Neural progenitor cell (in vitro differentiated cells): ENCODE results near the gene OR10G4. TPM values are rescaled to one million over a fixed set of nuclear protein-coding genes. Genes with fewer than 3 reads are reported as not detected.

ENCODE experiments used
- DNase-seq: peaks from one replicate; pipeline ENCODE4 v3.0.0-alpha.2; 2016; ENCODE audit warnings: low spot score
- H2AFZ ChIP-seq: fragments of 200-600 bp; sonication (generic); replicated peaks from 2 replicates; pipeline ENCODE4 v1.6.1; 2016; ENCODE audit warnings: antibody characterized with exemption
- H3F3A ChIP-seq: fragments of 200-600 bp; sonication (generic); 2 replicates; pipeline ENCODE4 v1.6.1; 2016; ENCODE audit warnings: antibody characterized with exemption, low read depth
- H3K27ac ChIP-seq: fragments of 200-600 bp; sonication (generic); 2 replicates; pipeline ENCODE4 v1.5.1; 2016; ENCODE audit warnings: mild to moderate bottlenecking
- H3K27me3 ChIP-seq: fragments of 200-600 bp; sonication (generic); 2 replicates; pipeline ENCODE4 v1.6.1; 2016; ENCODE audit warnings: mild to moderate bottlenecking, moderate library complexity
- H3K36me3 ChIP-seq: fragments of 200-600 bp; sonication (generic); 2 replicates; pipeline ENCODE4 v1.5.1; 2016
- H3K4me1 ChIP-seq: fragments of 200-600 bp; sonication (generic); 2 replicates; pipeline ENCODE4 v1.6.1; 2016; ENCODE audit warnings: mixed run types
- H3K4me2 ChIP-seq: fragments of 200-600 bp; sonication (generic); 2 replicates; pipeline ENCODE4 v1.6.1; 2016
- H3K4me3 ChIP-seq: fragments of 200-600 bp; sonication (generic); 2 replicates; pipeline ENCODE4 v1.5.1; 2016
- H3K79me2 ChIP-seq: fragments of 200-600 bp; sonication (generic); 2 replicates; pipeline ENCODE4 v1.6.1; 2016; ENCODE audit warnings: low read depth
- H3K9ac ChIP-seq: fragments of 200-600 bp; sonication (generic); 2 replicates; pipeline ENCODE4 v1.6.1; 2016
- H3K9me3 ChIP-seq: fragments of 200-600 bp; sonication (generic); 2 replicates; pipeline ENCODE4 v1.5.1; 2016; ENCODE audit warnings: low read depth
- H4K20me1 ChIP-seq: fragments of 200-600 bp; sonication (generic); 2 replicates; pipeline ENCODE4 v1.6.1; 2016; ENCODE audit warnings: low read depth
- H3K27ac Mint-ChIP-seq: 3 replicates; pipeline ENCODE4 v1.8.0; 2021; ENCODE audit warnings: mixed read lengths
- H3K27me3 Mint-ChIP-seq: 2 replicates; pipeline ENCODE4 v1.8.0; 2022; ENCODE audit warnings: low read depth, mild to moderate bottlenecking, inconsistent platforms, moderate library complexity, mixed read lengths; ENCODE audit not compliant: insufficient read depth
- H3K36me3 Mint-ChIP-seq: 3 replicates; pipeline ENCODE4 v1.8.0; 2021; ENCODE audit warnings: mixed read lengths
- H3K4me1 Mint-ChIP-seq: 3 replicates; pipeline ENCODE4 v1.8.0; 2021; ENCODE audit warnings: mixed read lengths
- H3K4me3 Mint-ChIP-seq: 3 replicates; pipeline ENCODE4 v1.8.0; 2021; ENCODE audit warnings: mild to moderate bottlenecking, moderate library complexity, mixed read lengths
- H3K9me3 Mint-ChIP-seq: 3 replicates; pipeline ENCODE4 v1.8.0; 2020; ENCODE audit warnings: mixed read lengths
- EZH2 ChIP-seq: fragments of 200-600 bp; sonication (generic); IDR thresholded peaks from 2 replicates; pipeline ENCODE4 v1.6.1; 2017; ENCODE audit warnings: antibody characterized with exemption, mild to moderate bottlenecking, moderate library complexity
- EZH2phosphoT487 ChIP-seq: fragments of 200-600 bp; sonication (generic); IDR thresholded peaks from 2 replicates; pipeline ENCODE4 v1.6.1; 2017; ENCODE audit warnings: antibody characterized with exemption
- total RNA-seq: library from RNA; depleted of rRNA; stranded (reverse); fragments of >200 nt; gene quantifications from 2 replicates; pipeline ENCODE4 v1.2.3, GENCODE V29; 2015; ENCODE audit warnings: low replicate concordance
- TF ChIP-seq, protein P1 (sequence below): fragments of 200-600 bp; sonication (generic); IDR thresholded peaks from 2 replicates; pipeline ENCODE4 v1.5.1; 2017; ENCODE audit warnings: antibody characterized with exemption, mild to moderate bottlenecking

OR10G4 gene
- total RNA-seq, 1 donor from 2014 or later = not detected

DNA sequence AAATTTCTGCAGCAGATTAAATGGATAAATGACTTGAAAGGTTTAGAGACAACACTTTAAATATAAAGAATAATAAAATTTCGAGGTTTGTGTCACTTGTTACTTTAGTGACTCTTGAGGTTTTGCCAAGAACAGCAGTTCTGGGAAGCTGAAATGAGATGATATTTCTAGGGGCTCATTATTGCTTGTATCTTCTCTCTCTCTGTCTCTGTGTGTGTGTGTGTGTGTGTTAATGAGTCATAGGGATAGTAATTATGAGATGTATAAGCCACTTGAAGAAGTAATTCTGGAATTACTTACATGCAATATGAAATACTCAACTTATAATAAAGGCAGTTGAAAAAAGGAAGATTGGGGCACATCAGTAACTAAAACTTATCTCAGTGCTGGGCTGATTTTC is 38.0 kb downstream of the OR10G4 start:
- no peaks in the 10 kb centered on the region for H3K36me3 ChIP-seq
- DNase-seq = no peak
- H3K9ac ChIP-seq = no peak overlapping the region
- Mint-ChIP-seq H3K4me3 (no peak overlapping the region), H3K27ac (no peak overlapping the region), H3K4me1 (no peaks in the 10 kb centered on the region), H3K27me3 (peaks cover 3% of the 10 kb centered on the region), H3K36me3 (no peaks in the 10 kb centered on the region), H3K9me3 (no peaks in the 10 kb centered on the region)
- no peak overlapping the region for H3K4me3 ChIP-seq
- no peaks in the 10 kb centered on the region for H3K79me2 ChIP-seq
- no peaks in the 10 kb centered on the region for H4K20me1 ChIP-seq
- TF ChIP-seq EZH2phosphoT487 (no peak), EZH2 (no peak)
- TF ChIP-seq, protein P1, sequence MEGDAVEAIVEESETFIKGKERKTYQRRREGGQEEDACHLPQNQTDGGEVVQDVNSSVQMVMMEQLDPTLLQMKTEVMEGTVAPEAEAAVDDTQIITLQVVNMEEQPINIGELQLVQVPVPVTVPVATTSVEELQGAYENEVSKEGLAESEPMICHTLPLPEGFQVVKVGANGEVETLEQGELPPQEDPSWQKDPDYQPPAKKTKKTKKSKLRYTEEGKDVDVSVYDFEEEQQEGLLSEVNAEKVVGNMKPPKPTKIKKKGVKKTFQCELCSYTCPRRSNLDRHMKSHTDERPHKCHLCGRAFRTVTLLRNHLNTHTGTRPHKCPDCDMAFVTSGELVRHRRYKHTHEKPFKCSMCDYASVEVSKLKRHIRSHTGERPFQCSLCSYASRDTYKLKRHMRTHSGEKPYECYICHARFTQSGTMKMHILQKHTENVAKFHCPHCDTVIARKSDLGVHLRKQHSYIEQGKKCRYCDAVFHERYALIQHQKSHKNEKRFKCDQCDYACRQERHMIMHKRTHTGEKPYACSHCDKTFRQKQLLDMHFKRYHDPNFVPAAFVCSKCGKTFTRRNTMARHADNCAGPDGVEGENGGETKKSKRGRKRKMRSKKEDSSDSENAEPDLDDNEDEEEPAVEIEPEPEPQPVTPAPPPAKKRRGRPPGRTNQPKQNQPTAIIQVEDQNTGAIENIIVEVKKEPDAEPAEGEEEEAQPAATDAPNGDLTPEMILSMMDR = no peak
- no peaks in the 10 kb centered on the region for H3K9me3 ChIP-seq
- no peak overlapping the region for H3K27ac ChIP-seq
- H3K4me2 ChIP-seq = no peak overlapping the region
- H3K27me3 ChIP-seq = no peaks in the 10 kb centered on the region
- no peaks in the 10 kb centered on the region for H3K4me1 ChIP-seq
- H3F3A ChIP-seq = no peaks in the 10 kb centered on the region
- H2AFZ ChIP-seq = no peak overlapping the region

DNA sequence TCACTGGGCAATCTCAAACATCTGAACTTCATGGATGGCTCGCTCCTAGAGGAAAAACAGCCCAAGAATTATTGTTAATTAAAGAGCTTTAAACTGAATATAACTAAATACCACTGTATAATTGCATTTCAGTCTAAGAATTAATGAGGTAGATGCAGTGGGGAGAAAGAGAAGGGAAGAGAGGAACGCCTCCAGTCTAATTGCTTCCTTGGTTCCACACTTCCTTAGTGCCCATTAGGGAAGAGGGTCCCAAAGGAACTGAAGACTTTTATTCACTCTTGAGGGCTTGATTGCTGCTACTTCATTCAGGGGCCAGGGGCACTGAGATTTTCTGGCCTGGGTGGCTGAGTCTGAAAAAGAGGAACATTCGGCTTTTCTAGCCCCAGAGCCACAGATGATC is 40.2 kb downstream of the OR10G4 start:
- Mint-ChIP-seq H3K4me3 (no peak overlapping the region), H3K9me3 (no peaks in the 10 kb centered on the region), H3K27me3 (no peaks in the 10 kb centered on the region), H3K4me1 (no peaks in the 10 kb centered on the region), H3K27ac (no peak overlapping the region), H3K36me3 (no peaks in the 10 kb centered on the region)
- Histone ChIP-seq H3F3A (no peaks in the 10 kb centered on the region), H3K36me3 (no peaks in the 10 kb centered on the region), H2AFZ (peak overlapping the region; percentile 51), H3K9me3 (no peaks in the 10 kb centered on the region), H3K9ac (no peak overlapping the region), H3K4me2 (no peak overlapping the region), H3K4me3 (no peak overlapping the region), H3K4me1 (no peaks in the 10 kb centered on the region), H3K27me3 (no peaks in the 10 kb centered on the region), H3K27ac (no peak overlapping the region), H3K79me2 (no peaks in the 10 kb centered on the region), H4K20me1 (no peaks in the 10 kb centered on the region)
- no peak for DNase-seq
- TF ChIP-seq, protein P1 = no peak
- TF ChIP-seq EZH2phosphoT487 = no peak
- no peak for TF ChIP-seq EZH2

Other genes starting within 250 kb of the OR10G4 start
- gene OR6M1, start 206.6 kb upstream of the OR10G4 start, total RNA-seq = not detected in 2 replicates
- not detected in 2 replicates for gene TMEM225, start 127.3 kb upstream of the OR10G4 start, total RNA-seq
- gene OR8D4, start 110.8 kb upstream of the OR10G4 start, total RNA-seq = not detected in 2 replicates
- not detected in 2 replicates for gene OR4D5, start 73.4 kb upstream of the OR10G4 start, total RNA-seq
- not detected in 2 replicates for gene OR6T1, start 69.2 kb upstream of the OR10G4 start, total RNA-seq
- not detected in 2 replicates for gene OR10S1, start 35.2 kb upstream of the OR10G4 start, total RNA-seq
- gene OR10G6, start 17.8 kb upstream of the OR10G4 start, total RNA-seq = not detected in 2 replicates
- not detected in 2 replicates for gene OR10G9, start 10.0 kb downstream of the OR10G4 start, total RNA-seq
- gene OR10G8, start 13.8 kb downstream of the OR10G4 start, total RNA-seq = not detected in 2 replicates
- gene OR10G7, start 28.3 kb downstream of the OR10G4 start, total RNA-seq = not detected in 2 replicates
- gene VWA5A, start 102.5 kb downstream of the OR10G4 start, total RNA-seq = 24.5 and 27.3 TPM in 2 replicates
- not detected in 2 replicates for gene OR10D3, start 170.3 kb downstream of the OR10G4 start, total RNA-seq
- gene OR8G1, start 228.1 kb downstream of the OR10G4 start, total RNA-seq = not detected in 2 replicates
- not detected in 2 replicates for gene OR8G5, start 243.4 kb downstream of the OR10G4 start, total RNA-seq